GM12872 (cell line): ENCODE data around the gene GJD4.

Experiments used
- CTCF ChIP-seq: IDR thresholded peaks from 3 replicates; pipeline ENCODE4 v1.5.1; 2011; ENCODE audit warnings: low read depth, mild to moderate bottlenecking, low read length, moderate library complexity; ENCODE audit not compliant: insufficient read depth

The GJD4 gene

DNA sequence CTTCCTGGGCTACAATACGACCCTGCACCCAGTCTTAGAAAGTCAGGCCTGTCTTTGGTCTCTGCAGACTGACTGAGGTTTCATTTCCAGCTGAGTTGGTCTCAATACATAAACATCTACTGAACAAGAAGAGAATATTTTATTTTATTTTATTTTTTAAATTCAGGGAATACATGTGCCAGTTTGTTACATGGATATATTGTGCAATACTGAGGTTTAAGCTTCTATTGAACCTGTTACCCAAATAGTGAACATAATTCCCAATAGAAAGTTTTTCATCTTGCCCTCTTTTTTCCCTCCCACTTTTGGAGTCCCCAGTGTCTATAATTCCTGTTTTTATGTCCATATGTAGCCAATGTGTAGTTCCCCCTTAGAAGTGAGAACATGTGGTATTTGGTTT is 26.3 kb downstream of the GJD4 start:
- no peak for TF ChIP-seq CTCF

DNA sequence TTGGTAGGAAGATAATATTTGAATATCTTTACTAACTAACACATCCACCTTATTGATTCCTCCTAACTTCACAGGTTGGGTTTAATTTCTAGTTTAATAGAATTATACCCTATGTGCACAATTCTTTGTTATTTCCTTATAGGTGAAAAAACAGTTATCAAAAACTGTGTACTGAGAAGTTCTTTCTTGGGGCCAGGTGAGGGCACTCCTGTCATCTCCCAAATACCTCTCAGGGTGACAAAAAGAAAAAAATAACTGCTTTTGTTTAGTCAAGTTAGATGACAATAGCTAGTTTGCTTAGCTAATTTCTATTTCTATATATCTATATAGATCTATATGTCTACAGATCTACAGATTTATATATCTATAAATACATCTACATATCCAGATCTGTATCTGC is 26.9 kb downstream of the GJD4 start:
- TF ChIP-seq CTCF = no peak

DNA sequence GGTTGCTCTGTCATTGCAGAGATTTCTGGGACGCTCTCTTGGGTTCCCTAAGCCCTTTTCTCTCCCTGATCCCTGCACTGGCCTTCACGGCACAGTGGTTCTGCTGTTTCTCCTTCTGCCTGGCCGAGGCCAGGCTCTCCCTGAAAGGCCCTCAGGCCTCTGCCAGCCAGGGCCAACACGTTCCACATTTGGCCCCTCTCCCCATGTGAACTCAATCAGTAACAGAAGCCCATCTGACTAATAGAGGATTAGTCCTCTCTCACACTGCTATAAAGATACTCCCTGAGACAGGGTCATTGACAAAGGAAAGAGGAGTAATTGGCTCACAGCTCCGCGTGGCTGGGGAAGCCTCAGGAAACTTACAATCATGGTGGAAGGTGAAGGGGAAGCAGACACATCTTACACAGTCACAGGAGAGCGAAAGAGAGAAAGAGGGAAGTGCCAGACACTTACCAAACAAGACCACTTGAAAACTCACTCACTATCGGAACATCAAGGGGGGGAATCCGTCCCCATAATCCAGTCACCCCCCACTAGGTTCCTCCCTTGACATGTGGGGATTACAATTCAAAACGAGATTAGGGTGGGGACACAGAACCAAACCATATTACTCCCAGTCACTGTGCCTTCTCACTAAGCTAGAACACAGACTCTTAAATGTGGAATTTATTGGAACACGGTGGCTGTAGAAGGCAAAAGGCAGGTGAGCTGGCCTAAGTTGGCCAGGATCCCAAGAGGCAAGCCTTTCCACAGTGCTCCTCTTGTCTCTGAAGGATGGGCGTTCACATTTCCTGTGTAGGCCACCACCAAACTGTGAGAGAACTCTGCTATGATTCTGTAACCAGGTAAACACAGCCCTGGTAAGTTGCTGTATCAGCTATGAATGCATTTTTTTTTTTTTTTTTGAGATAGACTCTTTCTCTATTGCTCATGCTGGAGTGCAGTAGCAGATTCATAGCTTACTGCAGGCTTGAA is 28.2 kb downstream of the GJD4 start:
- TF ChIP-seq CTCF = no peak

DNA sequence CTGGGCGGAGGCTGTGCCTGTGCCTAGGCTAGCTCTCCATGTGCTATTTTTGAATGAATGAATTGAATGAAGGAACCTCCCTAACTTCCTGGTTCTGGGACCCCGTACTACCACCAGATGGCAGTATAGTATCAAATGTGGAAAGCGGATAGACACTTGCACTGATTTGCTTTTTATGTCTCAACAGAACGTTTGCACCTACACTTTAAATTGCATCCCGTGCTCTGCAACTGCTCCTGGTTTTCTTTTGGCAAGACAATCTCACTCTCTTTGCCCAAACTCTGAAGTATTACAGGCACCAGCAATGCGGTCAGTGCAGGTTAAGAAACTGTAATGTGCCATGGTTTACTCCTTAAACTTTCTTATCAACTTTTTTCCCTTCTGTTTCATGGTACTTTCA is 30.4 kb downstream of the GJD4 start:
- peak; percentile 86 for TF ChIP-seq CTCF

GRCh38 chr10:35636956-35637355 is 31.8 kb downstream of the GJD4 start:
- no peak for TF ChIP-seq CTCF

GRCh38 chr10:35637462-35637861 is 32.3 kb downstream of the GJD4 start:
- no peak for TF ChIP-seq CTCF

- TF ChIP-seq CTCF = no peak
These were observed 33.0 kb downstream of the GJD4 start for GRCh38 chr10:35638101-35638500.
